Measurements from ENCODE around the gene NKAPD1. TPM values are rescaled to one million over a fixed set of nuclear protein-coding genes. Genes with fewer than 3 reads are reported as not detected.
"Not testable (repeated sequence)": the region's sequence is repeated elsewhere in the genome, so short reads cannot be mapped to it uniquely, and the experiment has no call there.

The NKAPD1 gene
- total RNA-seq, 1 experiment from 2014 or later, result 19.7 TPM

DNA sequence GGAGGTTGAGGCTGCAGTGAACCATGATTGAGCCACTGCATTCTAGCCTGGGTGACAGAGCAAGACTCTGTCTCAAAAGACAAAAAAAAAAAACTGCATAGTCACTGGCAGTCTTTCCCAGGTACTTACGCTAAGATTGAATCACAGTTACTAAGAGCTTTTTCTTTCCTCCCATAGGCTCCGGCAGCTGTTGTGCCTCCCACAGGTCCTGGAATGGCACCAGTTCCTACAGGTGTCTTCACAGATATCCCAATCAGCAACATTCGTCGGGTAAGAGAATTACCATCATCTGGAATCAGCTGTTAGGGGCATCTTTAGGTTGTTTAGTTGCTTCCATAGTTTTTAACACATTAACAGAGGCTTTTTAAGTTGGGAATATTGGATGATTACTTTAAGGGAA lies 29.1 kb upstream of the NKAPD1 start:
- peaks cover 33% of the 10 kb centered on the region for H3K36me3 ChIP-seq (ENCODE audit: control insufficient read depth, insufficient read depth, low read length)
- intact Hi-C loops (cut with micrococcal nuclease; ENCODE audit: unreplicated experiment), result no loop called here
- H3K4me3 ChIP-seq (ENCODE audit: low read depth in 2 of 2, low read length in 2 of 2), result no peak overlapping the region
- DNase-seq (ENCODE audit: low read depth, low spot score) (no peak), ATAC-seq (no peak)
- H3K27ac ChIP-seq (ENCODE audit: low read length), result no peak overlapping the region
- ChIA-PET CTCF (no interaction called here), POLR2A (no interaction called here)
- H3K27me3 ChIP-seq (ENCODE audit: control insufficient read depth, insufficient read depth, low read length), result no peaks in the 10 kb centered on the region
- no TSS peak for BruUV-seq (replicated peaks)
- TF ChIP-seq TCF7L2 (IDR thresholded peaks at IDR 0.05; ENCODE audit: low read depth, low read length) (no peak), POLR2AphosphoS5 (IDR thresholded peaks at IDR 0.05; ENCODE audit: low read depth, low read length) (no peak), SIN3A (IDR thresholded peaks at IDR 0.05; ENCODE audit: borderline replicate concordance, insufficient read depth, low read depth, low read length) (no peak)
- TF ChIP-seq, protein P1, sequence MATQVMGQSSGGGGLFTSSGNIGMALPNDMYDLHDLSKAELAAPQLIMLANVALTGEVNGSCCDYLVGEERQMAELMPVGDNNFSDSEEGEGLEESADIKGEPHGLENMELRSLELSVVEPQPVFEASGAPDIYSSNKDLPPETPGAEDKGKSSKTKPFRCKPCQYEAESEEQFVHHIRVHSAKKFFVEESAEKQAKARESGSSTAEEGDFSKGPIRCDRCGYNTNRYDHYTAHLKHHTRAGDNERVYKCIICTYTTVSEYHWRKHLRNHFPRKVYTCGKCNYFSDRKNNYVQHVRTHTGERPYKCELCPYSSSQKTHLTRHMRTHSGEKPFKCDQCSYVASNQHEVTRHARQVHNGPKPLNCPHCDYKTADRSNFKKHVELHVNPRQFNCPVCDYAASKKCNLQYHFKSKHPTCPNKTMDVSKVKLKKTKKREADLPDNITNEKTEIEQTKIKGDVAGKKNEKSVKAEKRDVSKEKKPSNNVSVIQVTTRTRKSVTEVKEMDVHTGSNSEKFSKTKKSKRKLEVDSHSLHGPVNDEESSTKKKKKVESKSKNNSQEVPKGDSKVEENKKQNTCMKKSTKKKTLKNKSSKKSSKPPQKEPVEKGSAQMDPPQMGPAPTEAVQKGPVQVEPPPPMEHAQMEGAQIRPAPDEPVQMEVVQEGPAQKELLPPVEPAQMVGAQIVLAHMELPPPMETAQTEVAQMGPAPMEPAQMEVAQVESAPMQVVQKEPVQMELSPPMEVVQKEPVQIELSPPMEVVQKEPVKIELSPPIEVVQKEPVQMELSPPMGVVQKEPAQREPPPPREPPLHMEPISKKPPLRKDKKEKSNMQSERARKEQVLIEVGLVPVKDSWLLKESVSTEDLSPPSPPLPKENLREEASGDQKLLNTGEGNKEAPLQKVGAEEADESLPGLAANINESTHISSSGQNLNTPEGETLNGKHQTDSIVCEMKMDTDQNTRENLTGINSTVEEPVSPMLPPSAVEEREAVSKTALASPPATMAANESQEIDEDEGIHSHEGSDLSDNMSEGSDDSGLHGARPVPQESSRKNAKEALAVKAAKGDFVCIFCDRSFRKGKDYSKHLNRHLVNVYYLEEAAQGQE (IDR thresholded peaks at IDR 0.05; ENCODE audit: insufficient read depth in 1 of 2, low read depth in 2 of 2, low read length in 1 of 2), result no peak
- TF ChIP-seq, protein P2, sequence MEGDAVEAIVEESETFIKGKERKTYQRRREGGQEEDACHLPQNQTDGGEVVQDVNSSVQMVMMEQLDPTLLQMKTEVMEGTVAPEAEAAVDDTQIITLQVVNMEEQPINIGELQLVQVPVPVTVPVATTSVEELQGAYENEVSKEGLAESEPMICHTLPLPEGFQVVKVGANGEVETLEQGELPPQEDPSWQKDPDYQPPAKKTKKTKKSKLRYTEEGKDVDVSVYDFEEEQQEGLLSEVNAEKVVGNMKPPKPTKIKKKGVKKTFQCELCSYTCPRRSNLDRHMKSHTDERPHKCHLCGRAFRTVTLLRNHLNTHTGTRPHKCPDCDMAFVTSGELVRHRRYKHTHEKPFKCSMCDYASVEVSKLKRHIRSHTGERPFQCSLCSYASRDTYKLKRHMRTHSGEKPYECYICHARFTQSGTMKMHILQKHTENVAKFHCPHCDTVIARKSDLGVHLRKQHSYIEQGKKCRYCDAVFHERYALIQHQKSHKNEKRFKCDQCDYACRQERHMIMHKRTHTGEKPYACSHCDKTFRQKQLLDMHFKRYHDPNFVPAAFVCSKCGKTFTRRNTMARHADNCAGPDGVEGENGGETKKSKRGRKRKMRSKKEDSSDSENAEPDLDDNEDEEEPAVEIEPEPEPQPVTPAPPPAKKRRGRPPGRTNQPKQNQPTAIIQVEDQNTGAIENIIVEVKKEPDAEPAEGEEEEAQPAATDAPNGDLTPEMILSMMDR (IDR thresholded peaks at IDR 0.05), result no peak
- no peaks in the 10 kb centered on the region for H3K4me1 ChIP-seq (ENCODE audit: control insufficient read depth, insufficient read depth, low read length)
- no peaks in the 10 kb centered on the region for H3K9me3 ChIP-seq (ENCODE audit: control insufficient read depth, insufficient read depth, low read depth, low read length)
- in situ Hi-C loops (cut with HindIII; ENCODE audit: low pct_unique_long_range_greater_than_20kb, low sequenced_read_pairs), result no loop called here

DNA sequence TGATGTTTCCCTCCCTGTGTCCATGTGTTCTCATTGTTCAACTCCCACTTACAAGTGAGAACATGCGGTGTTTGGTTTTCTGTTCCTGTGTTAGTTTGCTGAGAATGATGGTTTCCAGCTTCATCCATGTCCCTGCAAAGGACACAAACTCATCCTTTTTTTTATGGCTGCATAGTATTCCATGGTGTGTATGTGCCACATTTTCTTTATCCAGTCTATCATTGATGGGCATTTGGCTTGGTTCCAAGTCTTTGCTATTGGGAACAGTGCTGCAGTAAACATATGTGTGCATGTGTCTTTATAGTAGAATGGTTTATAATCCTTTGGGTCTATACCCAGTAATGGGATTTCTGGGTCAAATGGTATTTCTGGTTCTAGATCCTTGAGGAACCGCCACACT lies 27.5 kb upstream of the NKAPD1 start:
- in situ Hi-C loops (cut with HindIII; ENCODE audit: low pct_unique_long_range_greater_than_20kb, low sequenced_read_pairs); H3K4me1 ChIP-seq (ENCODE audit: control insufficient read depth, insufficient read depth, low read length); intact Hi-C loops (cut with micrococcal nuclease; ENCODE audit: unreplicated experiment); ATAC-seq; H3K9me3 ChIP-seq (ENCODE audit: control insufficient read depth, insufficient read depth, low read depth, low read length); POLR2A ChIA-PET; H3K27me3 ChIP-seq (ENCODE audit: control insufficient read depth, insufficient read depth, low read length); CTCF ChIA-PET; H3K4me3 ChIP-seq (ENCODE audit: low read depth in 2 of 2, low read length in 2 of 2); BruUV-seq (replicated peaks); H3K27ac ChIP-seq (ENCODE audit: low read length); DNase-seq (ENCODE audit: low read depth, low spot score): not testable (repeated sequence)
- peaks cover 37% of the 10 kb centered on the region for H3K36me3 ChIP-seq (ENCODE audit: control insufficient read depth, insufficient read depth, low read length)

DNA sequence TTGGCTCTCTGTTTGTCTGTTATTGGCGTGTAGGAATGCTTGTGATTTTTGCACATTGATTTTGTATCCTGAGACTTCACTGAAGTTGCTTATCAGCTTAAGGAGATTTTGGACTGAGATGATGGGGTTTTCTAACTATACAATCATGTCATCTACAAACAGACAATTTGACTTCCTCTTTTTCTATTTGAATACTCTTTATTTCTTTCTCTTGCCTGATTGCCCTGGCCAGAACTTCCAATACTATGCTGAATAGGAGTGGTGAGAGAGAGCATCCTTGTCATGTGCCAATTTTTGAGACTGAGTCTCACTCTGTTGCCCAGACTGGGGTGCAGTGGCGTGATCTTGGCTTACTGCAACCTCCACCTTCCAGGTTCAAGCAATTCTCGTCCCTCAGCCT lies 25.8 kb upstream of the NKAPD1 start:
- H3K27ac ChIP-seq (ENCODE audit: low read length); H3K9me3 ChIP-seq (ENCODE audit: control insufficient read depth, insufficient read depth, low read depth, low read length); ATAC-seq; in situ Hi-C loops (cut with HindIII; ENCODE audit: low pct_unique_long_range_greater_than_20kb, low sequenced_read_pairs); H3K27me3 ChIP-seq (ENCODE audit: control insufficient read depth, insufficient read depth, low read length); H3K4me3 ChIP-seq (ENCODE audit: low read depth in 2 of 2, low read length in 2 of 2); H3K4me1 ChIP-seq (ENCODE audit: control insufficient read depth, insufficient read depth, low read length); BruUV-seq (replicated peaks); CTCF ChIA-PET; DNase-seq (ENCODE audit: low read depth, low spot score); intact Hi-C loops (cut with micrococcal nuclease; ENCODE audit: unreplicated experiment): not testable (repeated sequence)
- H3K36me3 ChIP-seq (ENCODE audit: control insufficient read depth, insufficient read depth, low read length), result peaks cover 31% of the 10 kb centered on the region
- POLR2A ChIA-PET, result interaction anchor here (0.6 kb wide), 2 partner anchors 25 to 41 kb away, joined by 3 to 9 read pairs; no protein-coding TSS in a partner anchor

Data from Panc1 (cell line).